Thyroid gland (tissue), 4 donors: Measurements from ENCODE around the gene PRKCQ. TPM values are rescaled to one million over a fixed set of nuclear protein-coding genes. Genes with fewer than 3 reads are reported as not detected.

ENCODE experiments used
- DNase-seq, 2 donors: peaks; one replicate each; pipeline ENCODE4 v3.0.0-alpha.2; 2019
- H3K27ac ChIP-seq, 3 donors: fragments of 200-600 bp; sonication (generic); 1 replicate in 2 of 3; 2 replicates in 1 of 3; pipeline ENCODE4 v1.5.1; 2016 to 2019; ENCODE audit warnings: mild to moderate bottlenecking in 1 of 3, moderate library complexity in 1 of 3
- H3K27me3 ChIP-seq: fragments of 200-600 bp; sonication (generic); one replicate; pipeline ENCODE4 v1.5.1; 2019
- H3K36me3 ChIP-seq, 2 donors: fragments of 200-600 bp; sonication (generic); one replicate each; pipeline ENCODE4 v1.5.1; 2016 to 2019
- H3K4me1 ChIP-seq, 2 donors: fragments of 200-600 bp; sonication (generic); one replicate each; pipeline ENCODE4 v1.5.1; 2017 to 2019
- H3K4me3 ChIP-seq, 3 donors: fragments of 200-600 bp; sonication (generic); replicated peaks in 1 of 3; 1 replicate in 2 of 3; 2 replicates in 1 of 3; pipeline ENCODE4 v1.5.1; 2016; ENCODE audit warnings: mild to moderate bottlenecking in 1 of 3
- H3K9me3 ChIP-seq: fragments of 200-600 bp; sonication (generic); one replicate; pipeline ENCODE4 v1.5.1; 2017
- CTCF ChIP-seq, 6 experiments: fragments of 200-600 bp in 3 of 6; fragments of 450-650 bp in 3 of 6; sonication (generic) in 3 of 6; IDR thresholded peaks; one replicate each; pipeline ENCODE4 v1.5.1; 2016 to 2019; ENCODE audit warnings: antibody characterized with exemption in 6 of 6, mild to moderate bottlenecking in 2 of 6, inconsistent platforms in 1 of 6, moderate library complexity in 1 of 6
- POLR2A ChIP-seq, 2 donors: fragments of 450-650 bp; IDR thresholded peaks; one replicate each; pipeline ENCODE4 v1.6.1; 2017; ENCODE audit warnings: antibody characterized with exemption in 2 of 2, mild to moderate bottlenecking in 2 of 2, moderate library complexity in 1 of 2
- WGBS, 2 donors: methylation state at CpG; one replicate each; pipeline ENCODE4 v1.1.5; 2017; 5-methylcytosine and 5-hydroxymethylcytosine counted together
- intact Hi-C: fragments of 100-400 bp; cut with DNase I; formaldehyde crosslinking; loops from one replicate; pipeline ENCODE4 v1.15.1; 2023
- total RNA-seq, 4 donors: library from RNA; depleted of rRNA; stranded (reverse); fragments of >200 nt; gene quantifications; one replicate each; pipeline ENCODE4 v1.2.3, GENCODE V29; 2016

The PRKCQ gene
- 10 to 100 TPM; 24.2 to 45.7 (median 34.5) TPM for total RNA-seq

GRCh38 chr10:6579904-6580278 lies at the start of gene PRKCQ:
TSS of gene PRKCQ (minus strand) at chr10:6580276. CDS start at chr10:6515135, 65,141 bp downstream.
- peak; percentile 45 to 51 for DNase-seq
- 1% methylated on average over 16 to 35 of the region's 41 CpGs for WGBS, 2 donors
- Histone ChIP-seq H3K4me3 (peak within 1 kb of the TSS; percentile 54 to 83 (median 72)), H3K27ac (peak within 1 kb of the TSS; percentile 79 to 95 (median 92)), H3K4me1 (peaks cover 8 to 16% of the 10 kb centered on the region in 2 donors), H3K27me3 (no peaks in the 10 kb centered on the region), H3K36me3 (no peaks in the 10 kb centered on the region), H3K9me3 (no peaks in the 10 kb centered on the region)
- intact Hi-C loops, result no loop called here
- no peak for TF ChIP-seq CTCF (IDR thresholded peaks at IDR 0.05)
- TF ChIP-seq POLR2A (IDR thresholded peaks at IDR 0.05), result no peak

- intact Hi-C loops, result no loop called here
- Histone ChIP-seq H3K4me3 (no peak overlapping the region), H3K27ac (no peak overlapping the region), H3K9me3 (no peaks in the 10 kb centered on the region), H3K27me3 (no peaks in the 10 kb centered on the region), H3K4me1 (peaks cover 8 to 10% of the 10 kb centered on the region in 2 donors), H3K36me3 (no peaks in the 10 kb centered on the region)
- TF ChIP-seq POLR2A (IDR thresholded peaks at IDR 0.05) (no peak), CTCF (IDR thresholded peaks at IDR 0.05) (no peak)
- no peak for DNase-seq
- WGBS, 2 donors, result 66 to 71% methylated on average over 4 of the region's 4 CpGs
Measured at GRCh38 chr10:6625428-6625827, 45.4 kb upstream of the PRKCQ start.

GRCh38 chr10:6624392-6624791 lies 44.3 kb upstream of the PRKCQ start:
- WGBS, 2 donors, result 17 to 38% methylated on average over 3 of the region's 3 CpGs
- intact Hi-C loops, result no loop called here
- Histone ChIP-seq H3K27me3 (no peaks in the 10 kb centered on the region), H3K36me3 (no peaks in the 10 kb centered on the region), H3K27ac (peak overlapping the region in 2 of 3 donors; percentile 27 to 46), H3K9me3 (no peaks in the 10 kb centered on the region), H3K4me1 (peaks cover 8 to 10% of the 10 kb centered on the region in 2 donors), H3K4me3 (no peak overlapping the region)
- DNase-seq, result peak; percentile 73 to 81
- TF ChIP-seq CTCF (IDR thresholded peaks at IDR 0.05) (no peak), POLR2A (IDR thresholded peaks at IDR 0.05) (no peak)

DNA sequence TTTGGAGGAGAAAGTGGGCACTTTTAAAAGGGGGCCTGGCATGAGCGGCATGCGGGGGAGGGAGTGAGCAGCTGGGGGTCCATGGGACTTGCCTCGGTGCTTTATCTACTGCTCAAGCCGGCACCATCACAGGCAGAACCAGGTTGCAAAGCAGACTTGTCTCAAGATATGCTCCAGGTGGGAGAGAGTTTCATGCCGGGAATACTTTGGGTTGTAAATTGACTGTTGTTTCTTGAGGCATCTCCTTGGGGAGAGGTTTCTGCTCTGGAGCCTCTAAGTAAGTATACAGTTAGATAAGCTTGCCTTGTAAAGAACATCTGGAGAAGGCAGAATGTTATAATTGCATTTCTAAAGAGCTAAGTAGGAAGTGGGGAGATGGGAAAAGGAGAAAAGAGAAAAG lies 42.8 kb upstream of the PRKCQ start:
- no peaks in the 10 kb centered on the region for H3K36me3 ChIP-seq
- H3K4me3 ChIP-seq, result no peak overlapping the region
- no peak for DNase-seq
- 73 to 90% methylated on average over 5 of the region's 5 CpGs for WGBS, 2 donors
- no peaks in the 10 kb centered on the region for H3K9me3 ChIP-seq
- H3K4me1 ChIP-seq, result peaks cover 8 to 10% of the 10 kb centered on the region in 2 donors
- intact Hi-C loops, result no loop called here
- H3K27me3 ChIP-seq, result no peaks in the 10 kb centered on the region
- TF ChIP-seq CTCF (IDR thresholded peaks at IDR 0.05) (no peak), POLR2A (IDR thresholded peaks at IDR 0.05) (no peak)
- H3K27ac ChIP-seq, result no peak overlapping the region

- intact Hi-C loops, result no loop called here
- no peak overlapping the region for H3K27ac ChIP-seq
- peaks cover 8 to 10% of the 10 kb centered on the region in 2 donors for H3K4me1 ChIP-seq
- H3K36me3 ChIP-seq, result no peaks in the 10 kb centered on the region
- no peaks in the 10 kb centered on the region for H3K9me3 ChIP-seq
- H3K27me3 ChIP-seq, result no peaks in the 10 kb centered on the region
- TF ChIP-seq POLR2A (IDR thresholded peaks at IDR 0.05) (no peak), CTCF (IDR thresholded peaks at IDR 0.05) (no peak)
- WGBS, 2 donors, result 80 to 85% methylated on average over 5 of the region's 5 CpGs
- no peak for DNase-seq
- no peak overlapping the region for H3K4me3 ChIP-seq
Measured at GRCh38 chr10:6621536-6621935, 41.5 kb upstream of the PRKCQ start.
